Neural progenitor cell (in vitro differentiated cells): ENCODE data around the gene ADGRF1. TPM values are rescaled to one million over a fixed set of nuclear protein-coding genes. Genes with fewer than 3 reads are reported as not detected.

Experiments
- DNase-seq: peaks from one replicate; pipeline ENCODE4 v3.0.0-alpha.2; 2016; ENCODE audit warnings: low spot score
- H2AFZ ChIP-seq: fragments of 200-600 bp; sonication (generic); replicated peaks from 2 replicates; pipeline ENCODE4 v1.6.1; 2016; ENCODE audit warnings: antibody characterized with exemption
- H3F3A ChIP-seq: fragments of 200-600 bp; sonication (generic); 2 replicates; pipeline ENCODE4 v1.6.1; 2016; ENCODE audit warnings: antibody characterized with exemption, low read depth
- H3K27ac ChIP-seq: fragments of 200-600 bp; sonication (generic); 2 replicates; pipeline ENCODE4 v1.5.1; 2016; ENCODE audit warnings: mild to moderate bottlenecking
- H3K27me3 ChIP-seq: fragments of 200-600 bp; sonication (generic); 2 replicates; pipeline ENCODE4 v1.6.1; 2016; ENCODE audit warnings: mild to moderate bottlenecking, moderate library complexity
- H3K36me3 ChIP-seq: fragments of 200-600 bp; sonication (generic); 2 replicates; pipeline ENCODE4 v1.5.1; 2016
- H3K4me1 ChIP-seq: fragments of 200-600 bp; sonication (generic); 2 replicates; pipeline ENCODE4 v1.6.1; 2016; ENCODE audit warnings: mixed run types
- H3K4me2 ChIP-seq: fragments of 200-600 bp; sonication (generic); 2 replicates; pipeline ENCODE4 v1.6.1; 2016
- H3K4me3 ChIP-seq: fragments of 200-600 bp; sonication (generic); 2 replicates; pipeline ENCODE4 v1.5.1; 2016
- H3K79me2 ChIP-seq: fragments of 200-600 bp; sonication (generic); 2 replicates; pipeline ENCODE4 v1.6.1; 2016; ENCODE audit warnings: low read depth
- H3K9ac ChIP-seq: fragments of 200-600 bp; sonication (generic); 2 replicates; pipeline ENCODE4 v1.6.1; 2016
- H3K9me3 ChIP-seq: fragments of 200-600 bp; sonication (generic); 2 replicates; pipeline ENCODE4 v1.5.1; 2016; ENCODE audit warnings: low read depth
- H4K20me1 ChIP-seq: fragments of 200-600 bp; sonication (generic); 2 replicates; pipeline ENCODE4 v1.6.1; 2016; ENCODE audit warnings: low read depth
- H3K27ac Mint-ChIP-seq: 3 replicates; pipeline ENCODE4 v1.8.0; 2021; ENCODE audit warnings: mixed read lengths
- H3K27me3 Mint-ChIP-seq: 2 replicates; pipeline ENCODE4 v1.8.0; 2022; ENCODE audit warnings: low read depth, mild to moderate bottlenecking, inconsistent platforms, moderate library complexity, mixed read lengths; ENCODE audit not compliant: insufficient read depth
- H3K36me3 Mint-ChIP-seq: 3 replicates; pipeline ENCODE4 v1.8.0; 2021; ENCODE audit warnings: mixed read lengths
- H3K4me1 Mint-ChIP-seq: 3 replicates; pipeline ENCODE4 v1.8.0; 2021; ENCODE audit warnings: mixed read lengths
- H3K4me3 Mint-ChIP-seq: 3 replicates; pipeline ENCODE4 v1.8.0; 2021; ENCODE audit warnings: mild to moderate bottlenecking, moderate library complexity, mixed read lengths
- H3K9me3 Mint-ChIP-seq: 3 replicates; pipeline ENCODE4 v1.8.0; 2020; ENCODE audit warnings: mixed read lengths
- CTCF ChIP-seq: fragments of 200-600 bp; sonication (generic); IDR thresholded peaks from 2 replicates; pipeline ENCODE4 v1.5.1; 2017; ENCODE audit warnings: antibody characterized with exemption, mild to moderate bottlenecking
- EZH2 ChIP-seq: fragments of 200-600 bp; sonication (generic); IDR thresholded peaks from 2 replicates; pipeline ENCODE4 v1.6.1; 2017; ENCODE audit warnings: antibody characterized with exemption, mild to moderate bottlenecking, moderate library complexity
- EZH2phosphoT487 ChIP-seq: fragments of 200-600 bp; sonication (generic); IDR thresholded peaks from 2 replicates; pipeline ENCODE4 v1.6.1; 2017; ENCODE audit warnings: antibody characterized with exemption
- total RNA-seq: library from RNA; depleted of rRNA; stranded (reverse); fragments of >200 nt; gene quantifications from 2 replicates; pipeline ENCODE4 v1.2.3, GENCODE V29; 2015; ENCODE audit warnings: low replicate concordance

The ADGRF1 gene
- total RNA-seq, 1 donor from 2014 or later, result not detected

DNA sequence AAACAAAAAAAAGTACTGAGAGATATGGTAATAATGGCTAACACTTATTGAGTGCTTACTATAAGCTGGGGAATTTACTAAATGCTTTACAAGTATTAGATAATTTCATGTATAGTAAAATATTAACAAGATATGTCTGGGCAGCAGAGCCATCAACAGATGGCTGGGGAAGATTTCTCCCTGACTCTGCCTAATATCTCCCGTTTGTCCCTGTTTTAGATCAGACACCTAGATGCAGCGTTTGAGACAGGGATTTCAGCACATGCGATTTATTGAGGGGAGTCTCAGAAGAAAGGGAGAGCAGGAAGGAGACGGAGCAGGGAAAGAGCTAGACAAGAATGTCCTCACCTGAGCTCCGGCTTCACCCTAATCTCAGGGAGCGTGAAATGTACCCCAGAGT lies 36.9 kb upstream of the ADGRF1 start:
- H3K4me2 ChIP-seq, result no peak overlapping the region
- no peaks in the 10 kb centered on the region for H3K36me3 ChIP-seq
- H3K79me2 ChIP-seq, result no peaks in the 10 kb centered on the region
- H3K27ac ChIP-seq, result no peak overlapping the region
- H3K36me3 Mint-ChIP-seq, result no peaks in the 10 kb centered on the region
- H3K27me3 Mint-ChIP-seq, result peaks cover 4% of the 10 kb centered on the region
- no peaks in the 10 kb centered on the region for H3F3A ChIP-seq
- H3K4me3 Mint-ChIP-seq, result no peak overlapping the region
- H3K27me3 ChIP-seq, result no peaks in the 10 kb centered on the region
- H4K20me1 ChIP-seq, result no peaks in the 10 kb centered on the region
- no peak overlapping the region for H2AFZ ChIP-seq
- no peaks in the 10 kb centered on the region for H3K9me3 ChIP-seq
- no peaks in the 10 kb centered on the region for H3K9me3 Mint-ChIP-seq
- H3K9ac ChIP-seq, result no peak overlapping the region
- H3K4me1 Mint-ChIP-seq, result peaks cover 3% of the 10 kb centered on the region
- H3K4me1 ChIP-seq, result peaks cover 9% of the 10 kb centered on the region
- TF ChIP-seq EZH2phosphoT487 (no peak), EZH2 (no peak), CTCF (no peak)
- H3K27ac Mint-ChIP-seq, result no peak overlapping the region
- DNase-seq, result no peak
- no peak overlapping the region for H3K4me3 ChIP-seq

DNA sequence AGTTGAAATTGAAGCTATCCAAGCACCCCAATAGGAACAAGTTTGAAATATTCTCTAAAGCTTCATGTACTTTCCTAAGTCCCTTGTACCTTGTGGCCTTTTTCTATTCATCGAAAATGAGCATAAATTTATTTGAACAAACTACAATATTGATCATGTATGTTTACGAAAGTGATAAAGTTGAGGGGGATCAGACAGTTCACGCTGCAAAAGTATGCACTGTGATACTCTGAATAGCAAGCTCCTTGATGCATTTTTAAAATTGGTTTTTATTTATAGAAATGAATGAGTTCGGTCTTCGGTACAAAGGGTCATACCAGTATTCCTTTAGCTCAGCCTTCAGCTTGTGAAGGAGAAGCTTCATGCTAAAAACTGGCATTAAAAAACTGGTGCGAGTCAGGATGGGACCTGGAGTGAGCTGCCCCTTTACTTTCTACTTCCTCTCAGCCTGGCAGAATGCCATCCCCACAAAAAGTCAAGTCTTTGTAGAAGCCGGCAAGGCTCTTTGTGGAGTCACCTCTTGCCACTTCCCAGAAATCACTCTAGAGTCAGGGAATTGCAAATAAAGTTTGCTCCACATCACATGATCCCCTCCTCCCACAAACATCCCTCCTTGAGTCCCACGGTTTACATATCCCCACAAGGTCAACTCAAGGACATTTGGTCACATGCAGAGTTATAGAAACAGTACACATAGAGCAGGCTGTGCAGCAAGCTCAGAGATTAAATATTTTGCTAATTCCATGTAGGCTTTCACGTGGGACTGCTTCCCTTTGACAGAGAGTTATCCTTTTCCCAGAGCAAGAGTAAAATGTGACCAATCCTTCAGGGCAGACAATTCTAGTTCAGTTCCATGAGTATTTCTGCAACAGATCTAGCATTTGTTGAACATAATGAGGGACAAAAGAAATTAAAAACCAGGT lies 34.6 kb upstream of the ADGRF1 start:
- no peak overlapping the region for H3K9ac ChIP-seq
- H3K79me2 ChIP-seq, result no peaks in the 10 kb centered on the region
- no peaks in the 10 kb centered on the region for H4K20me1 ChIP-seq
- Mint-ChIP-seq H3K4me1 (peaks cover 3% of the 10 kb centered on the region), H3K9me3 (no peaks in the 10 kb centered on the region), H3K27me3 (peaks cover 4% of the 10 kb centered on the region), H3K27ac (no peak overlapping the region), H3K36me3 (no peaks in the 10 kb centered on the region), H3K4me3 (no peak overlapping the region)
- H3K27ac ChIP-seq, result no peak overlapping the region
- peaks cover 9% of the 10 kb centered on the region for H3K4me1 ChIP-seq
- no peak overlapping the region for H3K4me2 ChIP-seq
- no peak for TF ChIP-seq EZH2phosphoT487
- no peak for TF ChIP-seq EZH2
- TF ChIP-seq CTCF, result no peak
- H3K27me3 ChIP-seq, result no peaks in the 10 kb centered on the region
- no peak overlapping the region for H3K4me3 ChIP-seq
- H3K36me3 ChIP-seq, result no peaks in the 10 kb centered on the region
- no peaks in the 10 kb centered on the region for H3F3A ChIP-seq
- no peaks in the 10 kb centered on the region for H3K9me3 ChIP-seq
- H2AFZ ChIP-seq, result no peak overlapping the region
- no peak for DNase-seq

- Histone ChIP-seq H3K4me2 (no peak overlapping the region), H3K79me2 (no peaks in the 10 kb centered on the region), H4K20me1 (no peaks in the 10 kb centered on the region), H2AFZ (no peak overlapping the region), H3K27ac (no peak overlapping the region), H3F3A (no peaks in the 10 kb centered on the region), H3K27me3 (no peaks in the 10 kb centered on the region), H3K4me1 (peaks cover 9% of the 10 kb centered on the region), H3K36me3 (no peaks in the 10 kb centered on the region), H3K9ac (no peak overlapping the region), H3K9me3 (no peaks in the 10 kb centered on the region), H3K4me3 (no peak overlapping the region)
- H3K36me3 Mint-ChIP-seq, result no peaks in the 10 kb centered on the region
- no peaks in the 10 kb centered on the region for H3K9me3 Mint-ChIP-seq
- H3K27me3 Mint-ChIP-seq, result peaks cover 4% of the 10 kb centered on the region
- H3K4me3 Mint-ChIP-seq, result no peak overlapping the region
- no peak for DNase-seq
- TF ChIP-seq EZH2, result no peak
- TF ChIP-seq EZH2phosphoT487, result no peak
- no peak for TF ChIP-seq CTCF
- no peak overlapping the region for H3K27ac Mint-ChIP-seq
- H3K4me1 Mint-ChIP-seq, result peaks cover 3% of the 10 kb centered on the region
Observed at GRCh38 chr6:47075741-47076421, 33.7 kb upstream of the ADGRF1 start.
